PC-3 (cell line): ENCODE data around the gene PPP1R27. TPM values are rescaled to one million over a fixed set of nuclear protein-coding genes. Genes with fewer than 3 reads are reported as not detected.

Experiments used
- ATAC-seq: fragments of 200-7000 bp; cut with Tn5 transposase; 2 replicates; pipeline ENCODE4 v1.9.1; 2020; ENCODE audit warnings: mild to moderate bottlenecking, moderate library complexity
- BruUV-seq: library from RNA; stranded (reverse); fragments of 400-500 nt; replicated peaks from 2 replicates; lab custom pipeline; 2021; lab: Mats Ljungman, UMichigan
- CTCF ChIA-PET: fragments of 300-600 bp; sonication (Branson Sonifier 250); formaldehyde crosslinking; loops from one replicate; lab custom pipeline; 2022; ENCODE audit warnings: antibody characterized with exemption; lab: Charles Lee
- POLR2A ChIA-PET: fragments of 300-600 bp; sonication (Branson Sonifier 250); formaldehyde crosslinking; loops from one replicate; lab custom pipeline; 2022; ENCODE audit warnings: antibody characterized with exemption; ENCODE audit not compliant: unreplicated experiment; lab: Charles Lee
- DNase-seq: peaks from one replicate; pipeline ENCODE4 v3.0.0-alpha.2; 2015
- H2AFZ ChIP-seq: fragments of 300-600 bp; sonication (generic); 2 replicates; pipeline ENCODE4 v1.6.0; 2016; ENCODE audit warnings: antibody characterized with exemption, low read length
- H3F3A ChIP-seq: fragments of 300-600 bp; sonication (generic); one replicate; pipeline ENCODE4 v1.6.0; 2017; ENCODE audit warnings: antibody characterized with exemption, low read length, control low read depth, mild to moderate bottlenecking; ENCODE audit not compliant: unreplicated experiment
- H3K27ac ChIP-seq: fragments of 300-600 bp; sonication (generic); 2 replicates; pipeline ENCODE4 v1.5.1; 2016; ENCODE audit warnings: mild to moderate bottlenecking, low read length
- H3K27me3 ChIP-seq: fragments of 300-600 bp; sonication (generic); 2 replicates; pipeline ENCODE4 v1.6.1; 2016; ENCODE audit warnings: low read length, mixed read lengths
- H3K36me3 ChIP-seq: fragments of 300-600 bp; sonication (generic); 2 replicates; pipeline ENCODE4 v1.6.1; 2016; ENCODE audit warnings: low read depth, mixed run types, low read length, mixed read lengths
- H3K4me1 ChIP-seq: fragments of 300-600 bp; sonication (generic); 2 replicates; pipeline ENCODE4 v1.5.1; 2016; ENCODE audit warnings: low read length; ENCODE audit not compliant: insufficient read depth
- H3K4me2 ChIP-seq: fragments of 300-600 bp; sonication (generic); 2 replicates; pipeline ENCODE4 v1.6.0; 2016; ENCODE audit warnings: low read length
- H3K4me3 ChIP-seq: fragments of 300-600 bp; sonication (generic); 2 replicates; pipeline ENCODE4 v1.5.1; 2016; ENCODE audit warnings: mild to moderate bottlenecking, low read length, mixed read lengths
- H3K79me2 ChIP-seq: fragments of 300-600 bp; sonication (generic); 2 replicates; pipeline ENCODE4 v1.6.1; 2017; ENCODE audit warnings: low read length, mixed read lengths
- H3K9ac ChIP-seq: fragments of 300-600 bp; sonication (generic); 2 replicates; pipeline ENCODE4 v1.6.0; 2016; ENCODE audit warnings: mild to moderate bottlenecking, low read length
- H3K9me2 ChIP-seq: fragments of 300-600 bp; sonication (generic); replicated peaks from 2 replicates; pipeline ENCODE4 v1.6.1; 2016; ENCODE audit warnings: mixed run types, low read length, mixed read lengths
- H3K9me3 ChIP-seq: fragments of 300-600 bp; sonication (generic); 2 replicates; pipeline ENCODE4 v1.6.1; 2016; ENCODE audit warnings: low read length, mixed read lengths
- H4K20me1 ChIP-seq: fragments of 300-600 bp; sonication (generic); 2 replicates; pipeline ENCODE4 v1.6.1; 2016; ENCODE audit warnings: low read length, mixed read lengths
- CTCF ChIP-seq: fragments of 300-600 bp; sonication (generic); conservative IDR thresholded peaks from 2 replicates; pipeline ENCODE4 v1.5.1; 2017; ENCODE audit warnings: antibody characterized with exemption, low read depth, mild to moderate bottlenecking, low read length
- EZH2 ChIP-seq: fragments of 300-600 bp; sonication (generic); IDR thresholded peaks from one replicate; pipeline ENCODE4 v1.6.1; 2017; ENCODE audit warnings: antibody characterized with exemption, mild to moderate bottlenecking, low read length; ENCODE audit not compliant: unreplicated experiment
- EZH2phosphoT487 ChIP-seq: fragments of 300-600 bp; sonication (generic); IDR thresholded peaks from 2 replicates; pipeline ENCODE4 v1.6.1; 2018; ENCODE audit warnings: mild to moderate bottlenecking, antibody characterized with exemption, low read length, borderline replicate concordance
- intact Hi-C: fragments of 100-400 bp; cut with micrococcal nuclease; formaldehyde crosslinking; loops from 2 replicates; pipeline ENCODE4 v1.9.0; 2023
- total RNA-seq: library from RNA; depleted of rRNA; stranded (reverse); fragments of >200 nt; gene quantifications from 2 replicates; pipeline ENCODE4 v1.2.3, GENCODE V29; 2014

The PPP1R27 gene
- total RNA-seq, 1 experiment from 2014 or later, result not detected

DNA sequence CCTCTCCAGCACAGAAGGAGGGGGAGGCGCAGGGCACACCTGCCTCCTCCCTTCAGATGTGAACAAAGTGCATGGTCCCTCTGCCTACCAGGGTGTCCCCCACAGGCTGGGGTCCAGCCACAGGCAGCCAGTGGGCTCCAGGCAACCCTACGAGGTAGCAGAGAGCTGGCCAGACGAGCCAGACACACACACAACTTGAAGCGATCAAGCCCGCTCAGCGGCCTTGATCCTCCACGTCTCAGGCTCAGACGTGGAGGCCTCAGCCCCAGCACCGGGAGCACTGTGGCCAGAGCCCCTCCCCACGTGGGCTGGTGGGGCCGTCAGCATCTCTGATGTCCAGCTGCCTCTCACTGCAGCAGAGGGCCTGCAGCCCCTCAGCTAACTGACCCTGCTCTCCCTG lies 10.3 kb downstream of the PPP1R27 start:
- no peaks in the 10 kb centered on the region for H3F3A ChIP-seq
- no peak overlapping the region for H3K4me2 ChIP-seq
- no peaks in the 10 kb centered on the region for H3K79me2 ChIP-seq
- H4K20me1 ChIP-seq, result no peaks in the 10 kb centered on the region
- no peaks in the 10 kb centered on the region for H3K9me2 ChIP-seq
- no peak overlapping the region for H3K4me3 ChIP-seq
- H3K36me3 ChIP-seq, result no peaks in the 10 kb centered on the region
- no TSS peak for BruUV-seq
- CTCF ChIA-PET, result no interaction called here
- no peak for DNase-seq
- no peak for TF ChIP-seq CTCF
- no peaks in the 10 kb centered on the region for H3K9me3 ChIP-seq
- H3K9ac ChIP-seq, result no peak overlapping the region
- no peaks in the 10 kb centered on the region for H3K27me3 ChIP-seq
- no peak for ATAC-seq
- 0 out of 2 replicates have a peak, but pooled peaks cover 4% of the 10 kb centered on the region for H3K4me1 ChIP-seq
- H2AFZ ChIP-seq, result no peak overlapping the region
- POLR2A ChIA-PET, result no interaction called here
- intact Hi-C loops, result no loop called here
- H3K27ac ChIP-seq, result no peak overlapping the region

GRCh38 chr17:81823820-81824550 lies 10.9 kb downstream of the PPP1R27 start:
- ChIA-PET CTCF (no interaction called here), POLR2A (no interaction called here)
- intact Hi-C loops, result no loop called here
- Histone ChIP-seq H3K27me3 (no peaks in the 10 kb centered on the region), H3K9me3 (no peaks in the 10 kb centered on the region), H3K36me3 (no peaks in the 10 kb centered on the region), H3K79me2 (no peaks in the 10 kb centered on the region), H3K4me1 (0 out of 2 replicates have a peak, but pooled peaks cover 4% of the 10 kb centered on the region), H3K9me2 (no peaks in the 10 kb centered on the region), H4K20me1 (no peaks in the 10 kb centered on the region), H3K4me3 (no peak overlapping the region), H3K4me2 (no peak overlapping the region), H3K27ac (no peak overlapping the region), H3F3A (no peaks in the 10 kb centered on the region), H3K9ac (no peak overlapping the region), H2AFZ (no peak overlapping the region)
- DNase-seq (no peak), ATAC-seq (no peak)
- TF ChIP-seq EZH2phosphoT487 (no peak), CTCF (no peak), EZH2 (no peak)
- BruUV-seq, result no TSS peak

GRCh38 chr17:81822996-81823819 lies 11.6 kb downstream of the PPP1R27 start:
- Histone ChIP-seq H3F3A (no peaks in the 10 kb centered on the region), H3K9me3 (no peaks in the 10 kb centered on the region), H3K4me2 (no peak overlapping the region), H2AFZ (no peak overlapping the region), H3K36me3 (no peaks in the 10 kb centered on the region), H3K9me2 (no peaks in the 10 kb centered on the region), H3K9ac (no peak overlapping the region), H3K27me3 (no peaks in the 10 kb centered on the region), H3K27ac (no peak overlapping the region), H3K79me2 (no peaks in the 10 kb centered on the region), H3K4me3 (no peak overlapping the region), H3K4me1 (0 out of 2 replicates have a peak, but pooled peaks cover 4% of the 10 kb centered on the region), H4K20me1 (no peaks in the 10 kb centered on the region)
- DNase-seq (no peak), ATAC-seq (no peak)
- TF ChIP-seq EZH2phosphoT487, result no peak
- TF ChIP-seq EZH2, result no peak
- TF ChIP-seq CTCF, result no peak
- ChIA-PET CTCF (no interaction called here), POLR2A (no interaction called here)
- BruUV-seq, result no TSS peak
- intact Hi-C loops, result no loop called here
